HepG2 (cell line): ENCODE data around the gene SHISAL1. TPM values are rescaled to one million over a fixed set of nuclear protein-coding genes. Genes with fewer than 3 reads are reported as not detected.

Experiments
- ATAC-seq: fragments of 200-7000 bp; cut with Tn5 transposase; 3 replicates; pipeline ENCODE4 v1.9.1; 2020; ENCODE audit warnings: mild to moderate bottlenecking, moderate library complexity
- BruUV-seq: library from RNA; stranded (reverse); fragments of 400-500 nt; replicated peaks from 2 replicates; lab custom pipeline; 2021; lab: Mats Ljungman, UMichigan
- CTCF ChIA-PET: fragments of 300-600 bp; formaldehyde crosslinking; extraction: SDS; loops from one replicate; lab custom pipeline; 2021; ENCODE audit warnings: low total read pairs, inconsistent platforms, low intra/inter-chr PET ratio; lab: Yijun Ruan, JAX
- POLR2A ChIA-PET: fragments of 350-600 bp; sonication (Branson Sonifier 250); formaldehyde crosslinking; loops from one replicate; lab custom pipeline; 2020; ENCODE audit warnings: antibody characterized with exemption, inconsistent platforms; lab: Yijun Ruan, JAX
- DNase-seq: peaks from one replicate; pipeline ENCODE4 v3.0.0-alpha.2; 2015; ENCODE audit warnings: low spot score
- FAIRE-seq: peaks from 3 replicates; lab custom pipeline; 2011; peaks lifted over from hg19 to GRCh38; lab: Jason Lieb, UNC
- H2AFZ ChIP-seq: one replicate; pipeline ENCODE4 v1.6.1; 2011; ENCODE audit warnings: low read length, inconsistent platforms
- H3K27ac ChIP-seq: fragments of 300-600 bp; 3 replicates; pipeline ENCODE4 v1.8.0; 2011; ENCODE audit warnings: mixed run types, mild to moderate bottlenecking, mixed read lengths, low read length, inconsistent platforms; ENCODE audit not compliant: insufficient read depth; ENCODE audit errors: extremely low read length
- H3K27me3 ChIP-seq, 2 experiments: fragments of 200-600 bp in 1 of 2; 2 replicates in 1 of 2; 3 replicates in 1 of 2; pipeline versions ENCODE4 v1.6.0 to v1.8.0; 2011; ENCODE audit warnings: low read length in 2 of 2, mild to moderate bottlenecking in 2 of 2, moderate library complexity in 2 of 2, inconsistent platforms in 1 of 2; ENCODE audit not compliant: insufficient read depth in 2 of 2, control insufficient read depth in 1 of 2
- H3K36me3 ChIP-seq, 2 experiments: fragments of 200-600 bp in 1 of 2; replicated peaks in 1 of 2; 2 replicates in 1 of 2; 3 replicates in 1 of 2; pipeline versions ENCODE4 v1.5.1 to v1.8.0; 2011; ENCODE audit warnings: low read length in 2 of 2, inconsistent platforms in 1 of 2; ENCODE audit not compliant: insufficient read depth in 2 of 2, control insufficient read depth in 1 of 2
- H3K4me1 ChIP-seq: 2 replicates; pipeline ENCODE4 v1.5.1; 2012; ENCODE audit warnings: low read length, inconsistent platforms; ENCODE audit not compliant: insufficient read depth
- H3K4me2 ChIP-seq: 2 replicates; pipeline ENCODE4 v1.6.0; 2011; ENCODE audit warnings: low read depth, low read length, inconsistent platforms
- H3K4me3 ChIP-seq, 3 experiments: fragments of 200-600 bp in 1 of 3; sonication (generic), shearing (Covaris generic) in 1 of 3; replicated peaks in 1 of 3; 2 replicates each; pipeline ENCODE4 v1.5.1; 2011 to 2016; ENCODE audit warnings: low read length in 3 of 3, inconsistent platforms in 2 of 3, low read depth in 2 of 3, mild to moderate bottlenecking in 2 of 3, control low read depth in 1 of 3, mixed read lengths in 1 of 3; ENCODE audit not compliant: insufficient read depth in 1 of 3
- H3K79me2 ChIP-seq: one replicate; pipeline ENCODE4 v1.6.1; 2011; ENCODE audit warnings: low read length, inconsistent platforms; ENCODE audit not compliant: insufficient read depth
- H3K9ac ChIP-seq: 2 replicates; pipeline ENCODE4 v1.6.0; 2011; ENCODE audit warnings: mild to moderate bottlenecking, low read depth, low read length, inconsistent platforms; ENCODE audit not compliant: insufficient read depth
- H3K9me3 ChIP-seq: 2 replicates; pipeline ENCODE4 v1.5.1; 2012; ENCODE audit warnings: mild to moderate bottlenecking, low read length
- H4K20me1 ChIP-seq: 2 replicates; pipeline ENCODE4 v1.6.0; 2011; ENCODE audit warnings: inconsistent platforms, mild to moderate bottlenecking, low read length, moderate library complexity; ENCODE audit not compliant: insufficient read depth
- ATF6 ChIP-seq: sonication (generic); formaldehyde crosslinking; conservative IDR thresholded peaks from 2 replicates; pipeline ENCODE4 v1.4.0; 2020; ENCODE audit warnings: missing genetic modification reagents
- CBX1 ChIP-seq: IDR thresholded peaks from one replicate; pipeline ENCODE4 v1.6.1; 2016; ENCODE audit warnings: antibody characterized with exemption, low read depth
- CCAR2 ChIP-seq: fragments of 200-400 bp; formaldehyde crosslinking; optimal IDR thresholded peaks from 2 replicates; pipeline ENCODE3; 2018; ENCODE audit warnings: low read depth, mild to moderate bottlenecking, low read length, moderate library complexity
- CREB1 ChIP-seq, 2 experiments: fragments of 450-650 bp in 1 of 2; IDR thresholded peaks; 2 replicates each; pipeline ENCODE4 v1.6.1; 2016 to 2017; ENCODE audit warnings: control low read depth in 1 of 2, mild to moderate bottlenecking in 1 of 2, missing compliant biosample characterization in 1 of 2, missing genetic modification characterization in 1 of 2
- FOXK2 ChIP-seq: fragments of 450-650 bp; IDR thresholded peaks from 2 replicates; pipeline ENCODE4 v1.6.1; 2016
- HNRNPLL ChIP-seq: fragments of 200-400 bp; formaldehyde crosslinking; IDR thresholded peaks from 2 replicates; pipeline ENCODE4 v1.6.1; 2017; ENCODE audit warnings: mild to moderate bottlenecking, low read depth, low read length; ENCODE audit not compliant: poor library complexity, severe bottlenecking
- KAT2B ChIP-seq: fragments of 150-350 bp; IDR thresholded peaks from 2 replicates; pipeline ENCODE4 v1.6.1; 2014; ENCODE audit warnings: low read depth, low read length, borderline replicate concordance
- KDM3A ChIP-seq: IDR thresholded peaks from 2 replicates; pipeline ENCODE4 v1.6.1; 2018; ENCODE audit warnings: low read depth, missing compliant biosample characterization
- KDM6A ChIP-seq: IDR thresholded peaks from 2 replicates; pipeline ENCODE4 v1.6.1; 2016; ENCODE audit warnings: low read depth
- ZNF646 ChIP-seq: sonication (generic); formaldehyde crosslinking; IDR thresholded peaks from 2 replicates; pipeline ENCODE4 v1.9.0; 2021; ENCODE audit warnings: mild to moderate bottlenecking, missing genetic modification reagents
- WGBS: methylation state at CpG from one replicate; pipeline ENCODE4 v1.1.6; 2017; ENCODE audit warnings: low lambda C conversion rate; 5-methylcytosine and 5-hydroxymethylcytosine counted together
- in situ Hi-C: cut with HindIII; loops from 2 replicates; pipeline ENCODE4 v1.10.0; 2017; ENCODE audit warnings: low pct_unique_long_range_greater_than_20kb; ENCODE audit not compliant: extremely low pct_ligation_motif_present
- intact Hi-C: fragments of 100-400 bp; cut with micrococcal nuclease; formaldehyde crosslinking; loops from one replicate; pipeline ENCODE4 v1.10.0; 2022; ENCODE audit not compliant: unreplicated experiment
- polyA plus RNA-seq, 8 experiments: library from polyadenylated mRNA; depleted of rRNA in 3 of 8; stranded (reverse) in 7 of 8; unstranded in 1 of 8; fragments of >200 nt; fragmentation: Illumina TruSeq in 4 of 8; extraction: Trizol in 4 of 8; gene quantifications; 2 replicates each; pipeline versions ENCODE4 v1.2.1 to v1.2.3, GENCODE V29; 2011 to 2016; ENCODE audit warnings: low read depth in 4 of 8, missing spikeins in 1 of 8, mixed read lengths in 1 of 8; ENCODE audit not compliant: insufficient read depth in 1 of 8
- total RNA-seq, 5 experiments: library from RNA; depleted of rRNA; stranded (reverse); fragments of >200 nt; fragmentation: Illumina TruSeq; extraction: Trizol; gene quantifications; 2 replicates each; pipeline ENCODE4 v1.2.3, GENCODE V29; 2016; ENCODE audit warnings: low read depth in 1 of 5
- TF ChIP-seq, protein P1 (sequence below): sonication (generic); formaldehyde crosslinking; IDR thresholded peaks from 2 replicates; pipeline ENCODE4 v1.5.0; 2020; ENCODE audit warnings: mild to moderate bottlenecking, missing genetic modification reagents, moderate library complexity

The SHISAL1 gene
- total and polyA plus RNA-seq, 2 of the 13 experiments (the other 11 are each of a cell fraction or from before 2014, with no cell fraction given), result not detected

DNA sequence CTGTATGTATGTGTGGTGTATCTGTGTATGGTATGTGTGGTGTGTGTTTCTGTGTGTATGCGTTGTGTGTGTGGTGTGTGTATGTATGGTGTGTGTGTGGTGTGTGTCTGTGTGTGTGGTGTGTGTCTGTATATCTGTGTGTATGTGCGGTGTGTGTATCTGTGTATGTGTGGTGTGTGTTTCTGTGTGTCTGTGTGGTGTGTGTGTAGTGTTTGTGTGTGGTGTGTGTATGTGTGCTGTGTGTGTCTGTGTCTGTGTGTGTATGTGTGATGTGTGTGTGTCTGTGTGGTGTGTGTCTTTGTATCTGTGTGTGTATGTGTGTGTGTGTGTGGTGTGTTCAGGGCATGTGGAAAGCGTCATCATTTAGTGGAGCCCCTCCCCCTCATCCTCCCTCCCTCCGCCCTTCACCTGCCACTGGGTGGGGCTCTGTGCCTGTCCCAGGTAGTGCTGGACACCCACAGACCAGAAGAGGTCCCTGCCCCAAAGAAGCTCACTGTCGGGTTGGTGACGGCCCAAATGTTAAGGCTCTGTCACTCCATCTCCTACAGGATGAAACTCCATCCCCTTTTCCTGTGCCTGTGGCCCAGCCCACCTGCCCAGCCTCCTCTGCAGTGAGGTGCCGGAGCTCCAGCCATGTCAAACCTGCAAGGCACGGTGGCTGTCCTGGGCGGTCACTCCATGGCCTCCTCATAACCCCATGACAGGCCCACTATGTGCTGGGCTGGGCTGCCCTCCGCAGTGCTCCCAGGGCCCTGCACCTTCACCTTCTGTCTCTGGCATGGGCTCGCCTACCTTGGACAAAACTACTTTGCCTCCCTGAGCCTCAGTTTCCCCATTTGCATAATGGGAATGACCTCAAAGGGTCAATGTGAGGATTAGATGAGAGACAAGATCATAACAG, 23.4 kb upstream of the SHISAL1 start:
- ChIA-PET CTCF (no interaction called here), POLR2A (no interaction called here)
- 26% methylated on average over 8 of the region's 11 CpGs for WGBS
- Histone ChIP-seq H3K9me3 (no peaks in the 10 kb centered on the region), H3K36me3 (no peaks in the 10 kb centered on the region), H4K20me1 (no peaks in the 10 kb centered on the region), H3K4me1 (no peaks in the 10 kb centered on the region), H2AFZ (no peak overlapping the region), H3K27ac (no peak overlapping the region), H3K4me3 (no peak overlapping the region), H3K79me2 (no peaks in the 10 kb centered on the region), H3K9ac (no peak overlapping the region), H3K27me3 (peaks cover 4 to 38% of the 10 kb centered on the region in 2 experiments; a peak in 3 of 5 replicates), H3K4me2 (no peak overlapping the region)
- TF ChIP-seq ATF6 (CRISPR knock-in tag) (no peak), KDM6A (CRISPR knock-in tag) (no peak), CREB1 (IDR thresholded peaks at IDR 0.05) (peak; percentile 23; the same call in 1 of the 2 replicates), CREB1 (CRISPR knock-in tag; IDR thresholded peaks at IDR 0.05) (no peak), FOXK2 (0 out of 2 replicates have a peak, but pooled peaks have one; percentile 26), KDM3A (no peak), CCAR2 (no peak), HNRNPLL (no peak), CBX1 (no peak), KAT2B (no peak), ZNF646 (peak; percentile 76; the same call in 1 of the 2 replicates)
- TF ChIP-seq, protein P1, sequence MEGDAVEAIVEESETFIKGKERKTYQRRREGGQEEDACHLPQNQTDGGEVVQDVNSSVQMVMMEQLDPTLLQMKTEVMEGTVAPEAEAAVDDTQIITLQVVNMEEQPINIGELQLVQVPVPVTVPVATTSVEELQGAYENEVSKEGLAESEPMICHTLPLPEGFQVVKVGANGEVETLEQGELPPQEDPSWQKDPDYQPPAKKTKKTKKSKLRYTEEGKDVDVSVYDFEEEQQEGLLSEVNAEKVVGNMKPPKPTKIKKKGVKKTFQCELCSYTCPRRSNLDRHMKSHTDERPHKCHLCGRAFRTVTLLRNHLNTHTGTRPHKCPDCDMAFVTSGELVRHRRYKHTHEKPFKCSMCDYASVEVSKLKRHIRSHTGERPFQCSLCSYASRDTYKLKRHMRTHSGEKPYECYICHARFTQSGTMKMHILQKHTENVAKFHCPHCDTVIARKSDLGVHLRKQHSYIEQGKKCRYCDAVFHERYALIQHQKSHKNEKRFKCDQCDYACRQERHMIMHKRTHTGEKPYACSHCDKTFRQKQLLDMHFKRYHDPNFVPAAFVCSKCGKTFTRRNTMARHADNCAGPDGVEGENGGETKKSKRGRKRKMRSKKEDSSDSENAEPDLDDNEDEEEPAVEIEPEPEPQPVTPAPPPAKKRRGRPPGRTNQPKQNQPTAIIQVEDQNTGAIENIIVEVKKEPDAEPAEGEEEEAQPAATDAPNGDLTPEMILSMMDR, result peak; percentile 30; the same call in 1 of the 2 replicates
- in situ Hi-C loops (no loop called here), intact Hi-C loops (no loop called here)
- BruUV-seq, result no TSS peak
- ATAC-seq (peak; percentile 24; the same call in 1 of the 3 replicates), DNase-seq (no peak), FAIRE-seq (peak; percentile 67)
